ENCODE data around the gene GSDMA. TPM values are rescaled to one million over a fixed set of nuclear protein-coding genes. Genes with fewer than 3 reads are reported as not detected.
"Not testable (repeated sequence)": the region's sequence is repeated elsewhere in the genome, so short reads cannot be mapped to it uniquely, and the experiment has no call there.

GSDMA gene
- polyA plus RNA-seq, 1 experiment: not detected

- no peaks in the 10 kb centered on the region for H3K27me3 ChIP-seq (ENCODE audit: control insufficient read depth, insufficient read depth, low read length)
- DNase-seq (ENCODE audit: low read depth, low spot score): no peak
- no peaks in the 10 kb centered on the region for H3K9me3 ChIP-seq (ENCODE audit: control insufficient read depth, insufficient read depth, low read length)
- CTCF ChIA-PET: interaction anchor here (0.6 kb wide), 1 partner anchor 125 kb away, joined by 3 read pairs; no protein-coding TSS in a partner anchor
- POLR2A ChIA-PET: no interaction called here
- TF ChIP-seq, protein P1, sequence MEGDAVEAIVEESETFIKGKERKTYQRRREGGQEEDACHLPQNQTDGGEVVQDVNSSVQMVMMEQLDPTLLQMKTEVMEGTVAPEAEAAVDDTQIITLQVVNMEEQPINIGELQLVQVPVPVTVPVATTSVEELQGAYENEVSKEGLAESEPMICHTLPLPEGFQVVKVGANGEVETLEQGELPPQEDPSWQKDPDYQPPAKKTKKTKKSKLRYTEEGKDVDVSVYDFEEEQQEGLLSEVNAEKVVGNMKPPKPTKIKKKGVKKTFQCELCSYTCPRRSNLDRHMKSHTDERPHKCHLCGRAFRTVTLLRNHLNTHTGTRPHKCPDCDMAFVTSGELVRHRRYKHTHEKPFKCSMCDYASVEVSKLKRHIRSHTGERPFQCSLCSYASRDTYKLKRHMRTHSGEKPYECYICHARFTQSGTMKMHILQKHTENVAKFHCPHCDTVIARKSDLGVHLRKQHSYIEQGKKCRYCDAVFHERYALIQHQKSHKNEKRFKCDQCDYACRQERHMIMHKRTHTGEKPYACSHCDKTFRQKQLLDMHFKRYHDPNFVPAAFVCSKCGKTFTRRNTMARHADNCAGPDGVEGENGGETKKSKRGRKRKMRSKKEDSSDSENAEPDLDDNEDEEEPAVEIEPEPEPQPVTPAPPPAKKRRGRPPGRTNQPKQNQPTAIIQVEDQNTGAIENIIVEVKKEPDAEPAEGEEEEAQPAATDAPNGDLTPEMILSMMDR (IDR thresholded peaks at IDR 0.05; ENCODE audit: low read depth, low read length): no peak
- no peak overlapping the region for H3K4me3 ChIP-seq (ENCODE audit: low read depth, low read length)
- H3K27ac ChIP-seq (ENCODE audit: low read depth, low read length): no peak overlapping the region
Observed at GRCh38 chr17:39944393-39944711, 18.5 kb upstream of the GSDMA start.

- H3K27me3 ChIP-seq (ENCODE audit: control insufficient read depth, insufficient read depth, low read length): peaks cover 5% of the 10 kb centered on the region
- DNase-seq (ENCODE audit: low read depth, low spot score): no peak
- H3K4me3 ChIP-seq (ENCODE audit: low read depth, low read length): no peak overlapping the region
- POLR2A ChIA-PET: no interaction called here
- H3K27ac ChIP-seq (ENCODE audit: low read depth, low read length): no peak overlapping the region
- TF ChIP-seq, protein P1 (IDR thresholded peaks at IDR 0.05; ENCODE audit: low read depth, low read length): no peak
- no peaks in the 10 kb centered on the region for H3K9me3 ChIP-seq (ENCODE audit: control insufficient read depth, insufficient read depth, low read length)
- CTCF ChIA-PET: no interaction called here
Observed at GRCh38 chr17:39946551-39947330, 16.1 kb upstream of the GSDMA start.

GRCh38 chr17:39948489-39948828, 14.3 kb upstream of the GSDMA start:
- H3K27me3 ChIP-seq (ENCODE audit: control insufficient read depth, insufficient read depth, low read length); POLR2A ChIA-PET; H3K9me3 ChIP-seq (ENCODE audit: control insufficient read depth, insufficient read depth, low read length); H3K4me3 ChIP-seq (ENCODE audit: low read depth, low read length); DNase-seq (ENCODE audit: low read depth, low spot score); CTCF ChIA-PET; H3K27ac ChIP-seq (ENCODE audit: low read depth, low read length): not testable (repeated sequence)

GRCh38 chr17:39949028-39949427, 13.8 kb upstream of the GSDMA start:
- ChIA-PET POLR2A (no interaction called here), CTCF (no interaction called here)
- TF ChIP-seq, protein P1 (IDR thresholded peaks at IDR 0.05; ENCODE audit: low read depth, low read length): no peak
- Histone ChIP-seq H3K27me3 (ENCODE audit: control insufficient read depth, insufficient read depth, low read length) (peaks cover 7% of the 10 kb centered on the region), H3K4me3 (ENCODE audit: low read depth, low read length) (no peak overlapping the region), H3K27ac (ENCODE audit: low read depth, low read length) (no peak overlapping the region), H3K9me3 (ENCODE audit: control insufficient read depth, insufficient read depth, low read length) (no peaks in the 10 kb centered on the region)
- no peak for DNase-seq (ENCODE audit: low read depth, low spot score)

DNA sequence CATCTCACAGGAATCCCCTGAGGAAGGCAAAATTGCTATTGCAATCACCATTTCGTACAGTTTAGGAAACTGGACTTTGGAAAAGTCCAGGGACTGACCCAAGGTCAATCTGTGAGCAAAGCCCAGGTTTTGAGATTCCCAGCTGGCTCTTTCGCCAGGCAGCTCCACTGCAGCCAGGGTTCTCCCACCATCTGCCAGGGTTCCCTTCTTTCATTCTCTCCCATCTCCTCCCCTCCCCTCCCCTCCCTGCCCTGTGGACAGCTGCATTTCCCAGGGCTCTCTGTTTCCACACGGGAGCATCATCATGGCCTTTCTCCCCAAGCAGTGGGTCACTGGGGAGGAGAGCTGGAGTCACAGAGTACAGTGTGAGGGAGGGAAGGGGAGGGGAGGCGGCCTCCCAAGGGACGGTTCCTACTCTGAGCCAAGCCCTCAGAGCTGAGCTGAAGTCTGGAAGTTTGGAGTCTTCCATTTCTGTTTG, 11.9 kb upstream of the GSDMA start:
- Histone ChIP-seq H3K9me3 (ENCODE audit: control insufficient read depth, insufficient read depth, low read length) (no peaks in the 10 kb centered on the region), H3K27ac (ENCODE audit: low read depth, low read length) (no peak overlapping the region), H3K27me3 (ENCODE audit: control insufficient read depth, insufficient read depth, low read length) (peaks cover 7% of the 10 kb centered on the region), H3K4me3 (ENCODE audit: low read depth, low read length) (no peak overlapping the region)
- TF ChIP-seq, protein P1 (IDR thresholded peaks at IDR 0.05; ENCODE audit: low read depth, low read length): no peak
- ChIA-PET POLR2A (no interaction called here), CTCF (no interaction called here)
- DNase-seq (ENCODE audit: low read depth, low spot score): no peak
